Panc1 (cell line): ENCODE results near the gene CIDEA.

Experiments used
- POLR2AphosphoS5 ChIP-seq: IDR thresholded peaks from 2 replicates; pipeline ENCODE4 v1.6.1; 2012; ENCODE audit warnings: mild to moderate bottlenecking, low read depth, low read length, moderate library complexity
- TCF7L2 ChIP-seq: IDR thresholded peaks from 2 replicates; pipeline ENCODE4 v1.6.1; 2011; ENCODE audit warnings: mild to moderate bottlenecking, low read depth, low read length, inconsistent platforms
- TF ChIP-seq, protein P1 (sequence below): fragments of 450-650 bp; IDR thresholded peaks from 2 replicates; pipeline ENCODE4 v1.5.1; 2017; ENCODE audit warnings: mild to moderate bottlenecking

DNA sequence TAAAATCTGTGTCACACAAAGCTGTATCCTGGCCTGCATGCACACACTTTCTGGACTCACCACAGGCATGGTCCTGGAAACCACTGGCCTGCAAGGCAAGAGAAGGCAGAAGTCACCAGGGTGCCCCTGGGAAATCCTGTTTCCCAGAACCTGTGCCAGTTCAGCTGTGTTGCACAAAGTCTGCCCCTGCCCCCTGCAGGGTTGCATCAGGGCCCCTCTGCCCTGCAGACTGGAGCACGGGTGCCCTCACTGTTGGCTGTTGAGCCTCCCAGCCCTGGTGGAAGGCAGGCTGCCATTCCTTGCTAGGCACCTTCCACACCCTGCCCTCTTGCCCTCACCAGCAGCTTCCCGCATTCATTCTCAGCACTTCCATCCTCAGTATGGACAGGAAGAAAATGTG, 35.9 kb downstream of the CIDEA start:
- TF ChIP-seq, protein P1, sequence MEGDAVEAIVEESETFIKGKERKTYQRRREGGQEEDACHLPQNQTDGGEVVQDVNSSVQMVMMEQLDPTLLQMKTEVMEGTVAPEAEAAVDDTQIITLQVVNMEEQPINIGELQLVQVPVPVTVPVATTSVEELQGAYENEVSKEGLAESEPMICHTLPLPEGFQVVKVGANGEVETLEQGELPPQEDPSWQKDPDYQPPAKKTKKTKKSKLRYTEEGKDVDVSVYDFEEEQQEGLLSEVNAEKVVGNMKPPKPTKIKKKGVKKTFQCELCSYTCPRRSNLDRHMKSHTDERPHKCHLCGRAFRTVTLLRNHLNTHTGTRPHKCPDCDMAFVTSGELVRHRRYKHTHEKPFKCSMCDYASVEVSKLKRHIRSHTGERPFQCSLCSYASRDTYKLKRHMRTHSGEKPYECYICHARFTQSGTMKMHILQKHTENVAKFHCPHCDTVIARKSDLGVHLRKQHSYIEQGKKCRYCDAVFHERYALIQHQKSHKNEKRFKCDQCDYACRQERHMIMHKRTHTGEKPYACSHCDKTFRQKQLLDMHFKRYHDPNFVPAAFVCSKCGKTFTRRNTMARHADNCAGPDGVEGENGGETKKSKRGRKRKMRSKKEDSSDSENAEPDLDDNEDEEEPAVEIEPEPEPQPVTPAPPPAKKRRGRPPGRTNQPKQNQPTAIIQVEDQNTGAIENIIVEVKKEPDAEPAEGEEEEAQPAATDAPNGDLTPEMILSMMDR: no peak
- TF ChIP-seq TCF7L2 (no peak), POLR2AphosphoS5 (no peak)
